ENCODE results near the gene PRKCA. TPM values are rescaled to one million over a fixed set of nuclear protein-coding genes. Genes with fewer than 3 reads are reported as not detected.

The PRKCA gene
- total RNA-seq, 1 donor from 2014 or later: 168 TPM

- DNase-seq (ENCODE audit: low spot score) (no peak), ATAC-seq (no peak)
Measured at GRCh38 chr17:66514227-66514806, 211.9 kb downstream of the PRKCA start.

GRCh38 chr17:66515974-66516373 lies 213.6 kb downstream of the PRKCA start:
- intact Hi-C loops (cut with DNase I): no loop called here
- ATAC-seq (no peak), DNase-seq (ENCODE audit: low spot score) (no peak)

More at GRCh38 chr17:66514227-66514806, 211.9 kb downstream of the PRKCA start:
- intact Hi-C loops (cut with DNase I): no loop called here

- DNase-seq (ENCODE audit: low spot score) (no peak), ATAC-seq (no peak)
- intact Hi-C loops (cut with DNase I): no loop called here
Measured at GRCh38 chr17:66517336-66518009, 215.1 kb downstream of the PRKCA start.

GRCh38 chr17:66518108-66518507 lies 215.7 kb downstream of the PRKCA start:
- intact Hi-C loops (cut with DNase I): no loop called here
- ATAC-seq (no peak), DNase-seq (ENCODE audit: low spot score) (no peak)

- DNase-seq (ENCODE audit: low spot score): no peak
- intact Hi-C loops (cut with DNase I): no loop called here
- no peak for ATAC-seq
Measured at GRCh38 chr17:66518677-66519076, 216.3 kb downstream of the PRKCA start.

GRCh38 chr17:66519154-66519553 lies 216.7 kb downstream of the PRKCA start:
- intact Hi-C loops (cut with DNase I): no loop called here
- ATAC-seq: no peak

GRCh38 chr17:66520999-66521398 lies 218.6 kb downstream of the PRKCA start:
- DNase-seq (ENCODE audit: low spot score) (no peak), ATAC-seq (no peak)
- intact Hi-C loops (cut with DNase I): no loop called here

More at GRCh38 chr17:66519154-66519553, 216.7 kb downstream of the PRKCA start:
- DNase-seq (ENCODE audit: low spot score): no peak

- ATAC-seq (no peak), DNase-seq (ENCODE audit: low spot score) (no peak)
- intact Hi-C loops (cut with DNase I): no loop called here
Measured at GRCh38 chr17:66522591-66523272, 220.3 kb downstream of the PRKCA start.

GRCh38 chr17:66523378-66524200 lies 221.2 kb downstream of the PRKCA start:
- DNase-seq (ENCODE audit: low spot score) (no peak), ATAC-seq (peak; percentile 59)
- intact Hi-C loops (cut with DNase I): no loop called here

GRCh38 chr17:66524877-66525276 lies 222.5 kb downstream of the PRKCA start:
- DNase-seq (ENCODE audit: low spot score): no peak
- no peak for ATAC-seq
- intact Hi-C loops (cut with DNase I): no loop called here

- ATAC-seq: no peak
- no peak for DNase-seq (ENCODE audit: low spot score)
- intact Hi-C loops (cut with DNase I): no loop called here
Measured at GRCh38 chr17:66525338-66525737, 222.9 kb downstream of the PRKCA start.

- intact Hi-C loops (cut with DNase I): no loop called here
- no peak for DNase-seq (ENCODE audit: low spot score)
- ATAC-seq: no peak
Measured at GRCh38 chr17:66526827-66527226, 224.4 kb downstream of the PRKCA start.

GRCh38 chr17:66527335-66527734 lies 224.9 kb downstream of the PRKCA start:
- DNase-seq (ENCODE audit: low spot score): no peak
- peak; percentile 43 for ATAC-seq
- intact Hi-C loops (cut with DNase I): no loop called here

- ATAC-seq (no peak), DNase-seq (ENCODE audit: low spot score) (no peak)
- intact Hi-C loops (cut with DNase I): no loop called here
Measured at GRCh38 chr17:66531851-66532295, 229.5 kb downstream of the PRKCA start.

- ATAC-seq: peak; percentile 54
- intact Hi-C loops (cut with DNase I): no loop called here
- no peak for DNase-seq (ENCODE audit: low spot score)
Measured at GRCh38 chr17:66533572-66533971, 231.2 kb downstream of the PRKCA start.

GRCh38 chr17:66533986-66534385 lies 231.6 kb downstream of the PRKCA start:
- DNase-seq (ENCODE audit: low spot score): no peak
- no peak for ATAC-seq
- intact Hi-C loops (cut with DNase I): no loop called here

GRCh38 chr17:66535611-66536010 lies 233.2 kb downstream of the PRKCA start:
- ATAC-seq: no peak
- intact Hi-C loops (cut with DNase I): no loop called here
- no peak for DNase-seq (ENCODE audit: low spot score)

GRCh38 chr17:66537502-66537901 lies 235.1 kb downstream of the PRKCA start:
- intact Hi-C loops (cut with DNase I): no loop called here
- no peak for ATAC-seq
- DNase-seq (ENCODE audit: low spot score): no peak

- no peak for ATAC-seq
- intact Hi-C loops (cut with DNase I): no loop called here
Measured at GRCh38 chr17:66538776-66539175, 236.4 kb downstream of the PRKCA start.

More at GRCh38 chr17:66538776-66539175, 236.4 kb downstream of the PRKCA start:
- no peak for DNase-seq (ENCODE audit: low spot score)
